Measurements from ENCODE around the gene NF1. TPM values are rescaled to one million over a fixed set of nuclear protein-coding genes. Genes with fewer than 3 reads are reported as not detected.

NF1 gene
- total RNA-seq, 4 donors from 2014 or later, result 51.9 to 67.8 (median 66.3) TPM

- ATAC-seq (ENCODE audit: low FRiP score), result no peak
- DNase-seq (ENCODE audit: low spot score), result no peak
- TF ChIP-seq CTCF (IDR thresholded peaks at IDR 0.05), result no peak
These were observed 64.1 kb downstream of the NF1 start for GRCh38 chr17:31158746-31159377.

- no peak for ATAC-seq (ENCODE audit: low FRiP score)
- TF ChIP-seq CTCF (IDR thresholded peaks at IDR 0.05), result no peak
These were observed 68.5 kb downstream of the NF1 start for GRCh38 chr17:31163091-31163781.

GRCh38 chr17:31167111-31167510 is 72.3 kb downstream of the NF1 start:
- ATAC-seq (ENCODE audit: low FRiP score) (no peak), DNase-seq (ENCODE audit: low spot score) (no peak)
- TF ChIP-seq CTCF (IDR thresholded peaks at IDR 0.05), result no peak

More at GRCh38 chr17:31163091-31163781, 68.5 kb downstream of the NF1 start:
- DNase-seq (ENCODE audit: low spot score), result no peak

GRCh38 chr17:31171701-31172100 is 76.9 kb downstream of the NF1 start:
- no peak for ATAC-seq (ENCODE audit: low FRiP score)
- no peak for DNase-seq (ENCODE audit: low spot score)
- TF ChIP-seq CTCF (IDR thresholded peaks at IDR 0.05), result no peak

GRCh38 chr17:31172388-31172787 is 77.6 kb downstream of the NF1 start:
- TF ChIP-seq CTCF (IDR thresholded peaks at IDR 0.05), result no peak
- no peak for ATAC-seq (ENCODE audit: low FRiP score)
- DNase-seq (ENCODE audit: low spot score), result no peak

GRCh38 chr17:31174215-31174614 is 79.4 kb downstream of the NF1 start:
- DNase-seq (ENCODE audit: low spot score), result no peak
- no peak for ATAC-seq (ENCODE audit: low FRiP score)

More at GRCh38 chr17:31174215-31174614, 79.4 kb downstream of the NF1 start:
- TF ChIP-seq CTCF (IDR thresholded peaks at IDR 0.05), result no peak
